RWPE2 (cell line): Measurements from ENCODE around the gene DPP10.

Experiments
- ATAC-seq: fragments of 200-7000 bp; cut with Tn5 transposase; 3 replicates; pipeline ENCODE4 v1.9.1; 2021; ENCODE audit warnings: low read depth
- DNase-seq: peaks from one replicate; pipeline ENCODE4 v3.0.0-alpha.2; 2020; ENCODE audit warnings: low spot score
- H3K27ac ChIP-seq: fragments of 450-650 bp; 2 replicates; pipeline ENCODE4 v1.5.1; 2017; ENCODE audit warnings: mild to moderate bottlenecking; ENCODE audit not compliant: poor library complexity, severe bottlenecking
- H3K27me3 ChIP-seq: fragments of 250-450 bp; sonication (Bioruptor Pico); 2 replicates; pipeline ENCODE4 v1.5.1; 2021; ENCODE audit warnings: mild to moderate bottlenecking, moderate library complexity; ENCODE audit not compliant: insufficient read depth, poor library complexity, severe bottlenecking
- H3K36me3 ChIP-seq: fragments of 250-450 bp; sonication (Bioruptor Pico); 2 replicates; pipeline ENCODE4 v1.5.1; 2020; ENCODE audit warnings: low read depth, mild to moderate bottlenecking, moderate library complexity
- H3K4me1 ChIP-seq: fragments of 250-450 bp; sonication (Bioruptor Pico); 2 replicates; pipeline ENCODE4 v1.5.1; 2021; ENCODE audit warnings: mild to moderate bottlenecking, moderate library complexity; ENCODE audit not compliant: insufficient read depth, poor library complexity, severe bottlenecking
- H3K4me3 ChIP-seq: fragments of 250-450 bp; sonication (Bioruptor Pico); 2 replicates; pipeline ENCODE4 v1.5.1; 2021; ENCODE audit warnings: mild to moderate bottlenecking, moderate library complexity; ENCODE audit not compliant: severe bottlenecking
- H3K9me3 ChIP-seq: fragments of 250-450 bp; sonication (Bioruptor Pico); 2 replicates; pipeline ENCODE4 v1.5.1; 2021; ENCODE audit warnings: mild to moderate bottlenecking, moderate library complexity; ENCODE audit not compliant: severe bottlenecking
- CTCF ChIP-seq: fragments of 450-650 bp; IDR thresholded peaks from one replicate; pipeline ENCODE4 v1.5.1; 2017; ENCODE audit warnings: mild to moderate bottlenecking, moderate library complexity; ENCODE audit not compliant: poor library complexity, severe bottlenecking

DPP10 gene

GRCh38 chr2:114421781-114422180 lies 20.7 kb upstream of the DPP10 start:
- ATAC-seq (no peak), DNase-seq (no peak)
- Histone ChIP-seq H3K36me3 (no peaks in the 10 kb centered on the region), H3K9me3 (no peaks in the 10 kb centered on the region), H3K4me1 (no peaks in the 10 kb centered on the region), H3K4me3 (no peak overlapping the region), H3K27ac (no peak overlapping the region), H3K27me3 (peaks cover 2% of the 10 kb centered on the region)
- TF ChIP-seq CTCF: no peak

- no peaks in the 10 kb centered on the region for H3K4me1 ChIP-seq
- H3K27me3 ChIP-seq: no peaks in the 10 kb centered on the region
- DNase-seq (no peak), ATAC-seq (no peak)
- no peak overlapping the region for H3K4me3 ChIP-seq
- no peaks in the 10 kb centered on the region for H3K9me3 ChIP-seq
- H3K36me3 ChIP-seq: no peaks in the 10 kb centered on the region
- TF ChIP-seq CTCF: no peak
- no peak overlapping the region for H3K27ac ChIP-seq
These were observed 17.7 kb upstream of the DPP10 start for GRCh38 chr2:114424699-114425098.

GRCh38 chr2:114426756-114427155 lies 15.7 kb upstream of the DPP10 start:
- H3K4me1 ChIP-seq: no peaks in the 10 kb centered on the region
- H3K36me3 ChIP-seq: no peaks in the 10 kb centered on the region
- DNase-seq (no peak), ATAC-seq (no peak)
- H3K27me3 ChIP-seq: no peaks in the 10 kb centered on the region
- H3K27ac ChIP-seq: no peak overlapping the region
- H3K4me3 ChIP-seq: no peak overlapping the region
- no peaks in the 10 kb centered on the region for H3K9me3 ChIP-seq
- no peak for TF ChIP-seq CTCF

GRCh38 chr2:114436329-114436728 lies 6.1 kb upstream of the DPP10 start:
- Histone ChIP-seq H3K9me3 (no peaks in the 10 kb centered on the region), H3K27me3 (no peaks in the 10 kb centered on the region), H3K36me3 (no peaks in the 10 kb centered on the region), H3K27ac (no peak overlapping the region), H3K4me3 (no peak overlapping the region), H3K4me1 (no peaks in the 10 kb centered on the region)
- ATAC-seq: no peak
- TF ChIP-seq CTCF: no peak
- no peak for DNase-seq

GRCh38 chr2:114446571-114446970 lies 4.1 kb downstream of the DPP10 start:
- ATAC-seq (no peak), DNase-seq (no peak)
- Histone ChIP-seq H3K27me3 (no peaks in the 10 kb centered on the region), H3K4me1 (no peaks in the 10 kb centered on the region), H3K4me3 (no peak overlapping the region), H3K36me3 (no peaks in the 10 kb centered on the region), H3K27ac (no peak overlapping the region), H3K9me3 (no peaks in the 10 kb centered on the region)
- no peak for TF ChIP-seq CTCF
